ENCODE data around the gene ASTL. TPM values are rescaled to one million over a fixed set of nuclear protein-coding genes. Genes with fewer than 3 reads are reported as not detected.

Gene ASTL
- total and polyA plus RNA-seq, 2 donors (not counting 3 experiments of a cell fraction or from before 2014, with no cell fraction given) = not detected

DNA sequence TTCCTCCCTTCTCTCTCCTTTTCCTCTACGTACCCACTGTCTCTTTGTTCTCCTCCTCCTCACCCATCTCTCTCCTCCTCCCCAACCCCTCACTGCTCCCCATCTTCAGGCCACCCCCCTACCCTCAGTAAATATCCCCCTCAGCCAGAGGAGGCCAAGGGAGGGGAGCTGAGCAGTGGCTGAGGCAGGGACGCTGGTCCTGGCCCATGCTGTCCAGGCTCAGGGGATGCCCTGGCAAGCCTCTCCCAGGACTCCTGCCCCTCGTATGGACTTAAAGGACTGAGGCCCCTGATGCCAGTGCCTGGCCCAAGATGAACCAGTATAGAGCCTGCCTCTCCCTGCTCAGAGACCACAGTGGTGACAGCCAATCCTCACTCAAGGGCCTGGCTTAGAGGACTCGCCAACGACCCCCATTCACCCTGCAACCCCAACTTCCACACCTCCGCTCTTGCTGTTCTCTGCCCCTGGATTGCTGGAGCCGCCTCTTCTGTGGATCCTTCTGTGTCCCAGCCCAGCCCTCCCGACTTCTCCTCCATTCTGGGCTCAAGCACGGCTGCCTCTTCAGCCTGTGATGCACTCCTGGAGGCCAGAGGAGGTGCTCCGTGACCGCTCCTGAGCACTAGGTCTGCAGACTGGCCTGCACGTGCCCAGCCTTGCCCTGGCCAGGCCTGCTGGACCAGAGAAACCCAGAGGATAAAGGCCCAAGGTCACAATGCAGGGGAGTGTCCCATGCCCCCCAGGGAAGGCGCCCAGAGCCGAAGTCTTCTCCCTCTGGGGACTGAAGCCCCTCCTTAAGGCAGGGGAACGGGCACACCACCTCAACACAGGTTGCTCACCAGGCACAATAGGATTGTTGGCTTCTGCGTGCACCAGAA lies 16.4 kb upstream of the ASTL start:
- Histone ChIP-seq H3K4me1 (ENCODE audit: control insufficient read depth, extremely low read depth, insufficient read depth, low read length) (no peaks in the 10 kb centered on the region), H4K20me1 (replicated peaks; ENCODE audit: control insufficient read depth, extremely low read depth, insufficient read depth, low read length) (no peaks in the 10 kb centered on the region), H3K9ac (replicated peaks; ENCODE audit: extremely low read depth, insufficient read depth, low read length) (no peak overlapping the region), H3K27ac (ENCODE audit: insufficient read depth, low read depth, low read length) (no peak overlapping the region), H3K36me3 (ENCODE audit: control insufficient read depth in 2 of 2, extremely low read depth in 1 of 2, insufficient read depth in 2 of 2, low read length in 2 of 2) (no peaks in the 10 kb centered on the region), H3K9me1 (replicated peaks; ENCODE audit: control insufficient read depth, extremely low read depth, insufficient read depth, low read length) (no peaks in the 10 kb centered on the region), H3K4me2 (ENCODE audit: insufficient read depth, low read length) (no peak overlapping the region), H3K27me3 (ENCODE audit: control insufficient read depth in 2 of 2, insufficient read depth in 2 of 2, low read length in 2 of 2) (peaks cover 0 to 5% of the 10 kb centered on the region in 2 experiments), H3K9me3 (replicated peaks; ENCODE audit: control insufficient read depth, insufficient read depth, low read length) (no peaks in the 10 kb centered on the region), H3K79me2 (ENCODE audit: control insufficient read depth, insufficient read depth, low read length) (no peaks in the 10 kb centered on the region), H2AFZ (ENCODE audit: low read depth, low read length) (no peak overlapping the region), H3K4me3 (replicated peaks in 1 of 3; ENCODE audit: insufficient read depth in 1 of 3, low read depth in 1 of 3, low read length in 3 of 3) (no peak overlapping the region)
- no TSS peak for BruUV-seq (replicated peaks)
- ChIA-PET POLR2A (no interaction called here), CTCF (interaction anchor here (1.5 to 6.3 kb wide), 2 partner anchors 20 to 38 kb away, joined by 3 to 26 read pairs; partner anchors contain the start of gene ADRA2B)
- intact Hi-C loops (cut with micrococcal nuclease) (no loop called here), dilution Hi-C loops (cut with MboI; ENCODE audit: extremely low pct_ligation_motif_present, low sequenced_read_pairs) (no loop called here)
- no peak for FAIRE-seq
- no peak for DNase-seq (ENCODE audit: low read depth, low spot score)
- TF ChIP-seq POLR2A (IDR thresholded peaks at IDR 0.05; ENCODE audit: low read depth, low read length) = no peak
- TF ChIP-seq JUN (IDR thresholded peaks at IDR 0.05; ENCODE audit: borderline replicate concordance, insufficient read depth, insufficient read length, low read depth) = no peak
- TF ChIP-seq, protein P1, sequence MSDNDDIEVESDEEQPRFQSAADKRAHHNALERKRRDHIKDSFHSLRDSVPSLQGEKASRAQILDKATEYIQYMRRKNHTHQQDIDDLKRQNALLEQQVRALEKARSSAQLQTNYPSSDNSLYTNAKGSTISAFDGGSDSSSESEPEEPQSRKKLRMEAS (IDR thresholded peaks at IDR 0.05; ENCODE audit: insufficient read depth, insufficient read length) = no peak
- TF ChIP-seq POLR2AphosphoS5 (IDR thresholded peaks at IDR 0.05; ENCODE audit: insufficient read depth, low read depth, low read length) = no peak
- TF ChIP-seq EZH2 (IDR thresholded peaks at IDR 0.05; ENCODE audit: borderline replicate concordance, low read depth, low read length, severe bottlenecking) = no peak
- TF ChIP-seq MYC (IDR thresholded peaks at IDR 0.05; ENCODE audit: low read depth, low read length) = no peak
- no peak for TF ChIP-seq FOS (IDR thresholded peaks at IDR 0.05; ENCODE audit: borderline replicate concordance, insufficient read depth, low read length)
- TF ChIP-seq, protein P2, sequence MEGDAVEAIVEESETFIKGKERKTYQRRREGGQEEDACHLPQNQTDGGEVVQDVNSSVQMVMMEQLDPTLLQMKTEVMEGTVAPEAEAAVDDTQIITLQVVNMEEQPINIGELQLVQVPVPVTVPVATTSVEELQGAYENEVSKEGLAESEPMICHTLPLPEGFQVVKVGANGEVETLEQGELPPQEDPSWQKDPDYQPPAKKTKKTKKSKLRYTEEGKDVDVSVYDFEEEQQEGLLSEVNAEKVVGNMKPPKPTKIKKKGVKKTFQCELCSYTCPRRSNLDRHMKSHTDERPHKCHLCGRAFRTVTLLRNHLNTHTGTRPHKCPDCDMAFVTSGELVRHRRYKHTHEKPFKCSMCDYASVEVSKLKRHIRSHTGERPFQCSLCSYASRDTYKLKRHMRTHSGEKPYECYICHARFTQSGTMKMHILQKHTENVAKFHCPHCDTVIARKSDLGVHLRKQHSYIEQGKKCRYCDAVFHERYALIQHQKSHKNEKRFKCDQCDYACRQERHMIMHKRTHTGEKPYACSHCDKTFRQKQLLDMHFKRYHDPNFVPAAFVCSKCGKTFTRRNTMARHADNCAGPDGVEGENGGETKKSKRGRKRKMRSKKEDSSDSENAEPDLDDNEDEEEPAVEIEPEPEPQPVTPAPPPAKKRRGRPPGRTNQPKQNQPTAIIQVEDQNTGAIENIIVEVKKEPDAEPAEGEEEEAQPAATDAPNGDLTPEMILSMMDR (IDR thresholded peaks at IDR 0.05; ENCODE audit: extremely low read depth in 1 of 2, insufficient read depth in 1 of 2, low read depth in 1 of 2, low read length in 2 of 2) = no peak
- no peak for TF ChIP-seq GATA2 (IDR thresholded peaks at IDR 0.05; ENCODE audit: insufficient read depth, insufficient read length, low read depth, low read length)

All from endothelial cell of umbilical vein (primary cell).